ENCODE results near the gene SLC9A1. TPM values are rescaled to one million over a fixed set of nuclear protein-coding genes. Genes with fewer than 3 reads are reported as not detected.

Gene SLC9A1
- total RNA-seq, 2 donors from 2014 or later: 63.6 to 99.6 TPM

GRCh38 chr1:27137544-27138075, 17.3 kb downstream of the SLC9A1 start:
- peak; percentile 68 for DNase-seq
- Histone ChIP-seq H3K27me3 (no peaks in the 10 kb centered on the region), H3K27ac (peak overlapping the region; percentile 60), H3K9me3 (no peaks in the 10 kb centered on the region), H3K4me1 (peaks cover 25% of the 10 kb centered on the region), H3K4me3 (no peak overlapping the region), H3K9ac (ENCODE audit: low read depth in 2 of 2, low read length in 2 of 2) (peak overlapping the region in 1 of 2 donors; percentile 47), H3K36me3 (no peaks in the 10 kb centered on the region)
- intact Hi-C loops (cut with DNase I): no loop called here
- no peak for TF ChIP-seq CTCF (IDR thresholded peaks at IDR 0.05)

GRCh38 chr1:27136998-27137542, 17.9 kb downstream of the SLC9A1 start:
- Histone ChIP-seq H3K27ac (peak overlapping the region; percentile 60), H3K36me3 (no peaks in the 10 kb centered on the region), H3K9ac (ENCODE audit: low read depth in 2 of 2, low read length in 2 of 2) (peak overlapping the region; percentile 57 to 61), H3K27me3 (no peaks in the 10 kb centered on the region), H3K4me3 (no peak overlapping the region), H3K4me1 (peaks cover 25% of the 10 kb centered on the region), H3K9me3 (no peaks in the 10 kb centered on the region)
- TF ChIP-seq CTCF (IDR thresholded peaks at IDR 0.05): no peak
- intact Hi-C loops (cut with DNase I): no loop called here
- peak; percentile 60 for DNase-seq

DNA sequence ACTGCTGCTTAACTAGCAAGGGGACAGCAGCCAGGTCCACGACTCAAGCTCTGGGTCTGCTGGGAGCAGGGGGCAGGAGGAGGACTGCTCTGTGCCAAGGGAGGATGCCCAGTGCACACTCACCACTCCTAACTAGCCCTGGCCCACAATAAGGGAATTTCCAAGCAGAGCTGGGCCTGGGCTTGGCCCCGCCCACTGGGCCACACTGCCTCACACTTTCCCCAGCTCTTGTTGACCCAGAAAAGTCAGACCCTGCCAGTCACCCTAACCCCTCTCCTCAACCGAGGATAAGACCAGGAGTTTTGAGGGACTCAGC, 18.7 kb downstream of the SLC9A1 start:
- H3K4me3 ChIP-seq: no peak overlapping the region
- no peaks in the 10 kb centered on the region for H3K9me3 ChIP-seq
- intact Hi-C loops (cut with DNase I): no loop called here
- TF ChIP-seq CTCF (IDR thresholded peaks at IDR 0.05): no peak
- H3K4me1 ChIP-seq: peaks cover 21% of the 10 kb centered on the region
- peak overlapping the region; percentile 60 for H3K27ac ChIP-seq
- peak overlapping the region in 1 of 2 donors; percentile 50 for H3K9ac ChIP-seq (ENCODE audit: low read depth in 2 of 2, low read length in 2 of 2)
- DNase-seq: no peak
- no peaks in the 10 kb centered on the region for H3K27me3 ChIP-seq
- H3K36me3 ChIP-seq: no peaks in the 10 kb centered on the region

GRCh38 chr1:27135541-27136235, 19.2 kb downstream of the SLC9A1 start:
- H3K36me3 ChIP-seq: no peaks in the 10 kb centered on the region
- peaks cover 19% of the 10 kb centered on the region for H3K4me1 ChIP-seq
- H3K27ac ChIP-seq: no peak overlapping the region

GRCh38 chr1:27133991-27134390, 20.9 kb downstream of the SLC9A1 start:
- no peak for TF ChIP-seq CTCF (IDR thresholded peaks at IDR 0.05)
- Histone ChIP-seq H3K9ac (ENCODE audit: low read depth in 2 of 2, low read length in 2 of 2) (no peak overlapping the region), H3K9me3 (no peaks in the 10 kb centered on the region), H3K27ac (no peak overlapping the region), H3K27me3 (no peaks in the 10 kb centered on the region), H3K36me3 (no peaks in the 10 kb centered on the region), H3K4me1 (peaks cover 19% of the 10 kb centered on the region), H3K4me3 (no peak overlapping the region)
- intact Hi-C loops (cut with DNase I): no loop called here
- no peak for DNase-seq

More at GRCh38 chr1:27135541-27136235, 19.2 kb downstream of the SLC9A1 start:
- no peaks in the 10 kb centered on the region for H3K9me3 ChIP-seq
- peak overlapping the region in 1 of 2 donors; percentile 50 for H3K9ac ChIP-seq (ENCODE audit: low read depth in 2 of 2, low read length in 2 of 2)
- intact Hi-C loops (cut with DNase I): no loop called here
- no peaks in the 10 kb centered on the region for H3K27me3 ChIP-seq
- no peak for TF ChIP-seq CTCF (IDR thresholded peaks at IDR 0.05)
- H3K4me3 ChIP-seq: no peak overlapping the region
- DNase-seq: no peak

Data from colonic mucosa (tissue), 4 donors.